GM13977 (cell line): ENCODE measurements around the gene ZNF497.

Experiments
- DNase-seq: peaks from one replicate; pipeline ENCODE4 v3.0.0; 2012; ENCODE audit warnings: low spot score
- CTCF ChIP-seq: IDR thresholded peaks from 2 replicates; pipeline ENCODE4 v1.5.1; 2012; ENCODE audit warnings: mild to moderate bottlenecking, control low read depth; ENCODE audit not compliant: insufficient read depth; ENCODE audit errors: extremely low read depth, missing control alignments
- in situ Hi-C: fragments of 300-500 bp; cut with MboI; formaldehyde crosslinking; loops from one replicate; pipeline ENCODE4 v1.12.0; 2022; ENCODE audit warnings: low sequenced_read_pairs, low pct_unique_long_range_greater_than_20kb, mixed read lengths, inconsistent platforms; ENCODE audit not compliant: unreplicated experiment

ZNF497 gene

GRCh38 chr19:58374200-58374599, 11.6 kb upstream of the ZNF497 start:
- in situ Hi-C loops: no loop called here
- no peak for TF ChIP-seq CTCF
- no peak for DNase-seq

GRCh38 chr19:58372311-58373133, 10.0 kb upstream of the ZNF497 start:
- in situ Hi-C loops: no loop called here
- DNase-seq: no peak
- TF ChIP-seq CTCF: no peak

- in situ Hi-C loops: no loop called here
- DNase-seq: no peak
- no peak for TF ChIP-seq CTCF
Measured at GRCh38 chr19:58368561-58369360, 6.2 kb upstream of the ZNF497 start.

GRCh38 chr19:58367698-58368454, 5.3 kb upstream of the ZNF497 start:
- TF ChIP-seq CTCF: no peak
- DNase-seq: no peak
- in situ Hi-C loops: no loop called here

GRCh38 chr19:58366585-58367430, 4.3 kb upstream of the ZNF497 start:
- in situ Hi-C loops: no loop called here
- DNase-seq: no peak
- TF ChIP-seq CTCF: no peak
